Uterus (tissue), 4 donors: ENCODE data around the gene ACOXL. TPM values are rescaled to one million over a fixed set of nuclear protein-coding genes. Genes with fewer than 3 reads are reported as not detected.

Experiments
- DNase-seq, 2 donors: peaks; one replicate each; pipeline ENCODE4 v3.0.0-alpha.2; 2019 to 2020
- H3K27ac ChIP-seq, 2 donors: fragments of 200-600 bp; sonication (generic); 1 replicate in 1 of 2; 2 replicates in 1 of 2; pipeline ENCODE4 v1.5.1; 2016 to 2018
- H3K27me3 ChIP-seq, 2 donors: fragments of 200-600 bp; sonication (generic); one replicate each; pipeline ENCODE4 v1.5.1; 2018 to 2019; ENCODE audit warnings: control low read depth in 1 of 2
- H3K36me3 ChIP-seq, 2 donors: fragments of 200-600 bp; sonication (generic); one replicate each; pipeline ENCODE4 v1.5.1; 2019; ENCODE audit warnings: control low read depth in 1 of 2
- H3K4me1 ChIP-seq, 2 donors: fragments of 200-600 bp; sonication (generic); one replicate each; pipeline ENCODE4 v1.5.1; 2018 to 2019; ENCODE audit warnings: control low read depth in 1 of 2
- H3K4me3 ChIP-seq, 2 donors: fragments of 200-600 bp; sonication (generic); 1 replicate in 1 of 2; 2 replicates in 1 of 2; pipeline ENCODE4 v1.5.1; 2018 to 2019; ENCODE audit warnings: mild to moderate bottlenecking in 1 of 2
- H3K9me3 ChIP-seq, 2 donors: fragments of 200-600 bp; sonication (generic); one replicate each; pipeline ENCODE4 v1.5.1; 2019; ENCODE audit warnings: control low read depth in 1 of 2
- POLR2A ChIP-seq, 2 donors: fragments of 450-650 bp; IDR thresholded peaks; one replicate each; pipeline ENCODE4 v1.6.1; 2016; ENCODE audit warnings: antibody characterized with exemption in 2 of 2, mild to moderate bottlenecking in 1 of 2, moderate library complexity in 1 of 2
- intact Hi-C: fragments of 100-400 bp; cut with DNase I; formaldehyde crosslinking; loops from one replicate; pipeline ENCODE4 v1.15.1; 2023; ENCODE audit warnings: low total_unique reads
- total RNA-seq, 4 donors: library from RNA; depleted of rRNA in 3 of 4; stranded (reverse); fragments of >200 nt in 3 of 4; gene quantifications; one replicate each; pipeline versions ENCODE4 v1.1.0 to v1.2.4, GENCODE V29; 2014 to 2023
- TF ChIP-seq, protein P1 (sequence below), 4 experiments: fragments of 200-600 bp in 2 of 4; fragments of 450-650 bp in 2 of 4; sonication (generic) in 2 of 4; IDR thresholded peaks; one replicate each; pipeline ENCODE4 v1.5.1; 2016 to 2019; ENCODE audit warnings: antibody characterized with exemption in 4 of 4, mild to moderate bottlenecking in 2 of 4, moderate library complexity in 1 of 4
- donor health status: DM: yes; HTN: yes; CAD: no.

The ACOXL gene
- total RNA-seq, 4 donors from 2014 or later, result 0.18 to 0.41 TPM; not detected in 2

DNA sequence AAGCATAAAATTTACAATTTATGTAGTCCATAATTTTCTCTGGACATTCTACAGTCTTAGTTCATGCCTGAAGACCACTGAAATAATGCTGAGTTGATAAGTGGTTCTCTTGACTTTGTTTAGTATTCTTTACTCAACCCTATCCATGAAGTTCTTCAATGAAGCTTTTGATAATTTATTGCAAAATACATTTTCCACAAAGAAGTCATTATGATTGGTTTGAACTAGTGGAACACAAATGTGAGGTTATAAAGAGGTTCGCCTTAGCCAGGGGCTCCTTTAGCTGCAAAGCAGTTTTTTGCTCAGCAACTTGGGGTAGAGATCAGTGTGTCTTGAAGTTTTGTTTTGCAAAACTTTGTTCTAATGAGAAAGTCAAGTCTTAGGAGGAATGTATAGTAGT is 394.2 kb downstream of the ACOXL start:
- H3K4me1 ChIP-seq, result no peaks in the 10 kb centered on the region
- no peaks in the 10 kb centered on the region for H3K9me3 ChIP-seq
- TF ChIP-seq, protein P1, sequence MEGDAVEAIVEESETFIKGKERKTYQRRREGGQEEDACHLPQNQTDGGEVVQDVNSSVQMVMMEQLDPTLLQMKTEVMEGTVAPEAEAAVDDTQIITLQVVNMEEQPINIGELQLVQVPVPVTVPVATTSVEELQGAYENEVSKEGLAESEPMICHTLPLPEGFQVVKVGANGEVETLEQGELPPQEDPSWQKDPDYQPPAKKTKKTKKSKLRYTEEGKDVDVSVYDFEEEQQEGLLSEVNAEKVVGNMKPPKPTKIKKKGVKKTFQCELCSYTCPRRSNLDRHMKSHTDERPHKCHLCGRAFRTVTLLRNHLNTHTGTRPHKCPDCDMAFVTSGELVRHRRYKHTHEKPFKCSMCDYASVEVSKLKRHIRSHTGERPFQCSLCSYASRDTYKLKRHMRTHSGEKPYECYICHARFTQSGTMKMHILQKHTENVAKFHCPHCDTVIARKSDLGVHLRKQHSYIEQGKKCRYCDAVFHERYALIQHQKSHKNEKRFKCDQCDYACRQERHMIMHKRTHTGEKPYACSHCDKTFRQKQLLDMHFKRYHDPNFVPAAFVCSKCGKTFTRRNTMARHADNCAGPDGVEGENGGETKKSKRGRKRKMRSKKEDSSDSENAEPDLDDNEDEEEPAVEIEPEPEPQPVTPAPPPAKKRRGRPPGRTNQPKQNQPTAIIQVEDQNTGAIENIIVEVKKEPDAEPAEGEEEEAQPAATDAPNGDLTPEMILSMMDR (IDR thresholded peaks at IDR 0.05), result no peak
- no peak for TF ChIP-seq POLR2A (IDR thresholded peaks at IDR 0.05)
- no peak overlapping the region for H3K27ac ChIP-seq
- no peak for DNase-seq
- no peaks in the 10 kb centered on the region for H3K27me3 ChIP-seq
- intact Hi-C loops, result no loop called here
- H3K36me3 ChIP-seq, result no peaks in the 10 kb centered on the region
- H3K4me3 ChIP-seq, result no peak overlapping the region

DNA sequence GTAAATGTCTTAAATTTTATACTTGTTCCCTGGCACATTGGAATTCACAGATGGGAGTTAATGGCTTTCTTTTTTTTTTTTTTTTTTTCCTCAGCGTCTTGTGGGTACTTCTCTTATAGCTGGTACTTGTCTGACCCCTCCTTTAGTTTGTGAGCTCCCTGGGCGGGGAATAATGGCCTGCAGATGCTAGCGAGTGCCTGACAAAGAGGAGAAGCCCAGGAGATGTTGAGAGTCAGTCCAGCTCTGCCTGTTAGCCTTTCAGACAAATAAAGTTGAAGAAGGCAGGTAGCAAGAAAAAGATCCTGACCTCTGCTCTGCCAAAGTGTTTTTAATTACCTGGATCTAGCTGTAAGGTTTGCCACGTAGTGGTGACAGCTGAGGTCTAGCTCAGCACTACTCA is 395.0 kb downstream of the ACOXL start:
- DNase-seq, result no peak
- Histone ChIP-seq H3K4me3 (no peak overlapping the region), H3K4me1 (no peaks in the 10 kb centered on the region), H3K9me3 (no peaks in the 10 kb centered on the region), H3K27me3 (no peaks in the 10 kb centered on the region), H3K36me3 (no peaks in the 10 kb centered on the region), H3K27ac (no peak overlapping the region)
- no peak for TF ChIP-seq POLR2A (IDR thresholded peaks at IDR 0.05)
- TF ChIP-seq, protein P1 (IDR thresholded peaks at IDR 0.05), result no peak
- intact Hi-C loops, result no loop called here

DNA sequence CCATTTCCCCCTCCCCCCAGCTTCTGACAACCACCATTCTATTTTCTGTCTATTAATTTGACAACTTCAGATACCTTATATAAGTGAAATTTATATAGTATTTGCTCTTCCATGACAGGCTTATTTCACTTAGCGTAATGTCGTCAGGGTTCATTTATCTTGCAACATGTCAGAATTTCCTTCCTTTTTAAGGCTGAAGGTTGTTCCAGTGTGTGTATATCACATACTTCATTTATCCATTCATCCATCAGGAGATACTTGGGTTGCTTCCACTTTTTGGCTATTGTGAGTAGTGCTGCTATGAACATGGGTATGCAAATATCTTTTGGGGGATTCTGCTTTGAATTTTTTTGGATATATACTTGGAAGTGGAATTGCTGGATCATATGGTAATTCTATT is 395.7 kb downstream of the ACOXL start:
- TF ChIP-seq, protein P1 (IDR thresholded peaks at IDR 0.05), result no peak
- no peak for TF ChIP-seq POLR2A (IDR thresholded peaks at IDR 0.05)
- intact Hi-C loops, result no loop called here
- Histone ChIP-seq H3K27ac (no peak overlapping the region), H3K36me3 (no peaks in the 10 kb centered on the region), H3K9me3 (no peaks in the 10 kb centered on the region), H3K4me3 (no peak overlapping the region), H3K4me1 (no peaks in the 10 kb centered on the region), H3K27me3 (no peaks in the 10 kb centered on the region)
- no peak for DNase-seq

DNA sequence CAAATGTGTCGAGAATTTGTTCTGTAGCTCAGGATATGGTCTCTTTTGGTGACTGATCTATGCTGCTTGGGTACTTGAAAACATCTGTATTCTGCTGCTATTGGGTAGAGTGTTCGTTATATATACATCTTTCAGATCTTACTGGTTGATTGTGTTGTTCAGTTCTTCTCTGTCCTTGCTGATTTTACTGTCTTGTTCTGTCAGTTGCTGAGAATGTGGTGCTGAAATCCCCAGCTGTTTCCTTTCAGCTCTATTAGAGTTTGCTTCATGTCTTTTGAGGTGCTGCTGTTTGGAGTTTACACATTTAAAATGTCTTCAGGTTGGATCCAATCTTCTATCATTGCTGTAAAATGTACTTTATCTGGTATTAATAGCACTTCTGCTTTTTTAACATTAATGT is 401.2 kb downstream of the ACOXL start:
- Histone ChIP-seq H3K9me3 (no peaks in the 10 kb centered on the region), H3K4me1 (no peaks in the 10 kb centered on the region), H3K36me3 (peaks cover 0 to 4% of the 10 kb centered on the region in 2 donors), H3K27ac (no peak overlapping the region), H3K4me3 (no peak overlapping the region), H3K27me3 (no peaks in the 10 kb centered on the region)
- TF ChIP-seq, protein P1 (IDR thresholded peaks at IDR 0.05), result no peak
- no peak for TF ChIP-seq POLR2A (IDR thresholded peaks at IDR 0.05)
- no peak for DNase-seq
- intact Hi-C loops, result no loop called here

DNA sequence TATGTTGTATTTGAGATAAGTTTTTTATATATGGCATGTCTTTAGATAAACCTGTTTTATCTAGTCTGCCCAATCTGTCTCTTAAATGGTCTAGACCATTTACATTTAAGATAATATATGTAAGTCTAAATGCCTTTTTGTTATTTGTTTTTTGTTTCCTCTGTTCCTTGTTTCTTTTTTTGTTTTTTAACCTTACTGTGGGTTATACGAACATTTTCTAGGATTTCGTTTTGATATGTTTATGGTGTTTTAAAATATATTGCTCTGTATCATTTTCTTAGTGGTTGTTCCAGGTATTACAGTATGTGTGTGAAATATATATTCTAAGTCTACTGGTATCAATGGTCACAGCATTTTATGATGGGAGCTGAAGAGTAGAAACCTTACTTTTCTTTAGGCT is 401.7 kb downstream of the ACOXL start:
- Histone ChIP-seq H3K4me1 (no peaks in the 10 kb centered on the region), H3K36me3 (peaks cover 0 to 4% of the 10 kb centered on the region in 2 donors), H3K9me3 (no peaks in the 10 kb centered on the region), H3K27me3 (no peaks in the 10 kb centered on the region), H3K4me3 (no peak overlapping the region), H3K27ac (no peak overlapping the region)
- intact Hi-C loops, result no loop called here
- DNase-seq, result no peak
- TF ChIP-seq, protein P1 (IDR thresholded peaks at IDR 0.05), result no peak
- no peak for TF ChIP-seq POLR2A (IDR thresholded peaks at IDR 0.05)
